Stimulated activated CD4-positive, alpha-beta T cell treated with anti-CD3 and anti-CD28 coated beads, TNF-alpha, amount 100 ng/mL, for 4 hours (primary cell): ENCODE measurements around the gene CYB5R3.
"Not testable (repeated sequence)": the region's sequence is repeated elsewhere in the genome, so short reads cannot be mapped to it uniquely, and the experiment has no call there.

Source experiments
- DNase-seq, 3 experiments: peaks; one replicate each; pipeline ENCODE4 v3.0.0-alpha.2; 2020; ENCODE audit warnings: low read depth in 3 of 3

CYB5R3 gene

GRCh38 chr22:42678894-42679293 is 29.7 kb upstream of the CYB5R3 start:
- no peak for DNase-seq

- DNase-seq, result not testable (repeated sequence)
These were observed 28.7 kb upstream of the CYB5R3 start for GRCh38 chr22:42677936-42678335.

- no peak for DNase-seq
These were observed 26.9 kb upstream of the CYB5R3 start for GRCh38 chr22:42676059-42676607.

- no peak for DNase-seq
These were observed 24.8 kb upstream of the CYB5R3 start for GRCh38 chr22:42673898-42674401.

GRCh38 chr22:42673071-42673470 is 23.9 kb upstream of the CYB5R3 start:
- not testable (repeated sequence) for DNase-seq

- no peak for DNase-seq
These were observed 21.9 kb upstream of the CYB5R3 start for GRCh38 chr22:42670921-42671709.

- DNase-seq, result no peak
These were observed 20.9 kb upstream of the CYB5R3 start for GRCh38 chr22:42670046-42670445.

GRCh38 chr22:42666393-42666792 is 17.2 kb upstream of the CYB5R3 start:
- DNase-seq, result not testable (repeated sequence)

- DNase-seq, result no peak
These were observed 16.0 kb upstream of the CYB5R3 start for GRCh38 chr22:42664976-42665831.

GRCh38 chr22:42661985-42662831 is 13.0 kb upstream of the CYB5R3 start:
- DNase-seq, result peak; percentile 62 to 75 (median 64)

GRCh38 chr22:42656578-42656977 is 7.4 kb upstream of the CYB5R3 start:
- DNase-seq, result no peak

GRCh38 chr22:42655693-42656092 is 6.5 kb upstream of the CYB5R3 start:
- DNase-seq, result no peak

GRCh38 chr22:42654436-42655073 is 5.4 kb upstream of the CYB5R3 start:
- DNase-seq, result no peak

- no peak for DNase-seq
These were observed 4.8 kb upstream of the CYB5R3 start for GRCh38 chr22:42653999-42654398.

GRCh38 chr22:42651134-42651533 is 1.9 kb upstream of the CYB5R3 start:
- DNase-seq, result no peak

- DNase-seq, result peak in 1 of 3 experiments; percentile 8
These were observed 585 bp downstream of the CYB5R3 start for GRCh38 chr22:42648368-42649245.

- DNase-seq, result no peak
These were observed 1.2 kb downstream of the CYB5R3 start for GRCh38 chr22:42648017-42648367.

- no peak for DNase-seq
These were observed 2.3 kb downstream of the CYB5R3 start for GRCh38 chr22:42646569-42647525.
